ENCODE data around the gene CEP89.

DNA sequence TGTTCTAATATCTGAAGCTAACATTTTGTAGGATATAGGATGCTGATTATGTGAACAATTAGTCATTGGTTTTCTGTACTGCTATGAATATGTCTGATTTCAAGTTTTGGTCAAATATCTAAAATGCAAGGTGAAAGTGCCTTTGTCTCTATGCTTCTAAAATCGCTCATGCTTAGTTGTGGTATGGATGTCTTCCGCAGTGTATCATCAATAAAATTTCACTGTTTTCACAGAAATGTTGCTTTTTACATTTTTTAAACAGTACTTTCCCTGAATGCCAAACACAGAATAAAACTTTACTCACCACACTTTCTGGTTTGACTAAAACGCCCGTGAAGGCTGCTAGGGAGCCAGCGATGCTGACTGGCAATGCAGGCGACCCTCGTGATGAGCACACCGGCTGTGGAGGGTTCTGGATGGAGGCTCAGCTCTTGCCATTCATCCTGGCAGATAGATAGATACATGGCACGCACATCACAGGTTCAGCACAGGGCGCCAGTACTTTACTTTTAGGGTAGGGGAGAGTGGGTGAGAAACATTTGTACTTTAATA is 142.3 kb downstream of the CEP89 start:
- TF ChIP-seq, protein P1, sequence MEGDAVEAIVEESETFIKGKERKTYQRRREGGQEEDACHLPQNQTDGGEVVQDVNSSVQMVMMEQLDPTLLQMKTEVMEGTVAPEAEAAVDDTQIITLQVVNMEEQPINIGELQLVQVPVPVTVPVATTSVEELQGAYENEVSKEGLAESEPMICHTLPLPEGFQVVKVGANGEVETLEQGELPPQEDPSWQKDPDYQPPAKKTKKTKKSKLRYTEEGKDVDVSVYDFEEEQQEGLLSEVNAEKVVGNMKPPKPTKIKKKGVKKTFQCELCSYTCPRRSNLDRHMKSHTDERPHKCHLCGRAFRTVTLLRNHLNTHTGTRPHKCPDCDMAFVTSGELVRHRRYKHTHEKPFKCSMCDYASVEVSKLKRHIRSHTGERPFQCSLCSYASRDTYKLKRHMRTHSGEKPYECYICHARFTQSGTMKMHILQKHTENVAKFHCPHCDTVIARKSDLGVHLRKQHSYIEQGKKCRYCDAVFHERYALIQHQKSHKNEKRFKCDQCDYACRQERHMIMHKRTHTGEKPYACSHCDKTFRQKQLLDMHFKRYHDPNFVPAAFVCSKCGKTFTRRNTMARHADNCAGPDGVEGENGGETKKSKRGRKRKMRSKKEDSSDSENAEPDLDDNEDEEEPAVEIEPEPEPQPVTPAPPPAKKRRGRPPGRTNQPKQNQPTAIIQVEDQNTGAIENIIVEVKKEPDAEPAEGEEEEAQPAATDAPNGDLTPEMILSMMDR (IDR thresholded peaks at IDR 0.05): no peak
- TF ChIP-seq EP300 (IDR thresholded peaks at IDR 0.05) (no peak), POLR2A (IDR thresholded peaks at IDR 0.05) (no peak)
